Vagina (tissue), 2 donors: ENCODE results near the gene EOLA1. TPM values are rescaled to one million over a fixed set of nuclear protein-coding genes. Genes with fewer than 3 reads are reported as not detected.
"Not testable (repeated sequence)": the region's sequence is repeated elsewhere in the genome, so short reads cannot be mapped to it uniquely, and the experiment has no call there.

Experiments used
- DNase-seq, 2 donors: peaks; one replicate each; pipeline ENCODE4 v3.0.0-alpha.2; 2017; ENCODE audit errors: extremely low spot score in 2 of 2
- H3K27ac ChIP-seq: fragments of 200-600 bp; sonication (generic); one replicate; pipeline ENCODE4 v1.5.1; 2019
- H3K27me3 ChIP-seq: fragments of 200-600 bp; sonication (generic); one replicate; pipeline ENCODE4 v1.5.1; 2019
- H3K36me3 ChIP-seq, 2 donors: fragments of 200-600 bp; sonication (generic); one replicate each; pipeline ENCODE4 v1.5.1; 2017 to 2019
- H3K4me1 ChIP-seq: fragments of 200-600 bp; sonication (generic); one replicate; pipeline ENCODE4 v1.5.1; 2019
- H3K4me3 ChIP-seq, 2 donors: fragments of 200-600 bp; sonication (generic); 1 replicate in 1 of 2; 2 replicates in 1 of 2; pipeline ENCODE4 v1.5.1; 2016 to 2019
- H3K9me3 ChIP-seq: fragments of 200-600 bp; sonication (generic); one replicate; pipeline ENCODE4 v1.5.1; 2019
- CTCF ChIP-seq, 3 experiments: fragments of 450-650 bp in 2 of 3; fragments of 200-600 bp in 1 of 3; sonication (generic) in 1 of 3; IDR thresholded peaks; one replicate each; pipeline ENCODE4 v1.5.1; 2017 to 2019; ENCODE audit warnings: antibody characterized with exemption in 3 of 3, mild to moderate bottlenecking in 2 of 3, moderate library complexity in 2 of 3
- POLR2A ChIP-seq, 2 donors: fragments of 450-650 bp; IDR thresholded peaks; one replicate each; pipeline ENCODE4 v1.6.1; 2017; ENCODE audit warnings: antibody characterized with exemption in 2 of 2, mild to moderate bottlenecking in 2 of 2, moderate library complexity in 2 of 2
- POLR2AphosphoS5 ChIP-seq, 2 donors: sonication (generic); formaldehyde crosslinking; IDR thresholded peaks; one replicate each; pipeline ENCODE4 v1.9.0; 2017; ENCODE audit warnings: antibody characterized with exemption in 2 of 2, mild to moderate bottlenecking in 2 of 2, low read depth in 1 of 2; ENCODE audit not compliant: insufficient read depth in 1 of 2
- intact Hi-C: fragments of 100-400 bp; cut with DNase I; formaldehyde crosslinking; loops from one replicate; pipeline ENCODE4 v1.15.1; 2023
- total RNA-seq: library from RNA; depleted of rRNA; stranded (reverse); fragments of >200 nt; gene quantifications from one replicate; pipeline ENCODE4 v1.2.3, GENCODE V29; 2016

The EOLA1 gene
- total RNA-seq, 1 donor from 2014 or later, result 9.8 TPM

DNA sequence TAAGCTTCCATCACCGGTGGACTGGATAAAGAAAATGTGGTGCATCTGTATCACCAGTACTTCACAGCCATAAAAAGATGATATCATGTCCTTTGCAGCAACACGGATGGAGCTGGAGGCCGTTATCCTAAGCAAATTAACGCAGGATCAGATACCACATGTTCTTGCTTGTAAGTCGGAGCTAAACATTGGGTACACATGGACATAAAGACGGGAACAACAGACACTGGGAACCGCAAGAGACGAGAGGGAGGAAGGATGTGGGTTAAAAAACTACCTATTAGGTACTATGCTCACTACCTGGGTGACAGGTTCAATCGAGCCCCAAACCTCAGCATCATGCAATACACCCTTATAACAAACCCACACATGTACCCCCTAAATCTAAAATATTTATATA is 19.4 kb upstream of the EOLA1 start:
- intact Hi-C loops, result no loop called here
- H3K4me3 ChIP-seq, result no peak overlapping the region
- no peaks in the 10 kb centered on the region for H3K9me3 ChIP-seq
- no peaks in the 10 kb centered on the region for H3K4me1 ChIP-seq
- no peaks in the 10 kb centered on the region for H3K27me3 ChIP-seq
- no peak overlapping the region for H3K27ac ChIP-seq
- no peaks in the 10 kb centered on the region for H3K36me3 ChIP-seq
- TF ChIP-seq POLR2A (IDR thresholded peaks at IDR 0.05), result no peak
- TF ChIP-seq POLR2AphosphoS5 (IDR thresholded peaks at IDR 0.05; ENCODE audit: insufficient read depth in 1 of 2, low read depth in 1 of 2), result no peak
- no peak for TF ChIP-seq CTCF (IDR thresholded peaks at IDR 0.05)
- no peak for DNase-seq

- no peaks in the 10 kb centered on the region for H3K9me3 ChIP-seq
- intact Hi-C loops, result no loop called here
- no peaks in the 10 kb centered on the region for H3K4me1 ChIP-seq
- H3K4me3 ChIP-seq, result no peak overlapping the region
- no peak overlapping the region for H3K27ac ChIP-seq
- no peak for DNase-seq
- no peaks in the 10 kb centered on the region for H3K36me3 ChIP-seq
- no peak for TF ChIP-seq POLR2A (IDR thresholded peaks at IDR 0.05)
- no peak for TF ChIP-seq CTCF (IDR thresholded peaks at IDR 0.05)
- TF ChIP-seq POLR2AphosphoS5 (IDR thresholded peaks at IDR 0.05; ENCODE audit: insufficient read depth in 1 of 2, low read depth in 1 of 2), result no peak
- no peaks in the 10 kb centered on the region for H3K27me3 ChIP-seq
Observed at GRCh38 chrX:149522916-149523315, 17.9 kb upstream of the EOLA1 start.

DNA sequence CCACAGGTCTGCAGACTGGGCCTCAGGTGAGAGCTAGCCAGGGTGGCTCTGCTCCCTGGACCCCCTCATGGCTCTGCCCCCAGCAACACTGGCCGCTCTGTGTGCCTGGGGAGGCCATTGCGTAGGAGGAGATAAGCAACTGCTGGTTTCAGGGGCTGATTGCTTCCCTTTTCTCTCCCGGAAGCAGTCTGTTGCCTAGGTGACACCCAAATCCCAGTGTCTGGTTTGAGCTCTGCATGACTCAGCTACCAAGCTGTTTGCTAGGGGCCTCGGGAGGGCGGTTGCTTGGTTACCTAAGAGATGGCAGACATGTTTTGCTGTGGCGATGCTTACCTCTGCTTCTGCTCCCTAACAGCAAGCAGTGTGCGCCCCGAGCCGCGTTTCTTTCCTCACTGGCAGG is 15.4 kb upstream of the EOLA1 start:
- H3K4me3 ChIP-seq, H3K27me3 ChIP-seq, intact Hi-C loops, H3K27ac ChIP-seq, H3K36me3 ChIP-seq, H3K9me3 ChIP-seq, H3K4me1 ChIP-seq, DNase-seq: not testable (repeated sequence)

- H3K27ac ChIP-seq, intact Hi-C loops, H3K4me3 ChIP-seq, H3K36me3 ChIP-seq, H3K9me3 ChIP-seq, H3K4me1 ChIP-seq, H3K27me3 ChIP-seq, DNase-seq: not testable (repeated sequence)
Observed at GRCh38 chrX:149525903-149526302, 14.9 kb upstream of the EOLA1 start.

DNA sequence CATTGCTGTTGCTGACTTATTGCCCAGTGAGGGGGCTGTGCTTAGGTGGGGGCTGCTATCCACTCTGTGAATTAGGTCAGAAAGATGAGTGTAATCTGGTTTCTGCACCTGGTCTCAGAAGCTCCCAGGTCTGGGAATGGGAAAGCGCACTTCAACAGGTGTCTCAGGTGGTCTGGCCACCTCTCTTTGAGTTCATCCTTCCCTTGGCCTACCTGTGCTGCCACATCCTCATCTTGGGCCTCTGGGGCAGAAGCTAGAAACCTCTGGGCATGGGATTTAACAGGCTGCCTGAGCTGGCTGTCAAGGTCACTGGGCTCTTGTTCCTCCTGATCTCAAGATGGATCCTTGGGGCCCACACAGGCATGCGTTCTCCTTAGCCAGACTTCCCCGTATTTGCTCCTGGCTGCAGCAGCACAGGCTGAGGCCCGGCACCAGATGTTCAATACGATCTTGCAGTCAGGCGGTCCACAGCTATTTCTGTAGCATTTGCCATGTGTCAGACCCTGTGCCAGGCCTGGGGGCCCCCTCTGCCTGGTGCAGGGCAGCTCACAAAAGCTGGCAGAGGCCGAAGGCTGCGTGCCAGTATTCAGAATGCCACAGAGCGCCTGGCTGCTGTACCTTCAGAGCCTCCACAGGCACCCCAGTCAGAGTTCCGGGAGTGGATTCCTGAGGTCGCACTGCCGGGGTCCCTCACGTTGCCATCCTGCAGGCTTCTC is 14.3 kb upstream of the EOLA1 start:
- H3K9me3 ChIP-seq, H3K27ac ChIP-seq, H3K36me3 ChIP-seq, DNase-seq, H3K4me3 ChIP-seq, H3K27me3 ChIP-seq, H3K4me1 ChIP-seq, intact Hi-C loops: not testable (repeated sequence)

- no peaks in the 10 kb centered on the region for H3K27me3 ChIP-seq
- intact Hi-C loops, result no loop called here
- peak in 1 of 3 experiments; percentile 40 for TF ChIP-seq CTCF (IDR thresholded peaks at IDR 0.05)
- no peak for TF ChIP-seq POLR2AphosphoS5 (IDR thresholded peaks at IDR 0.05; ENCODE audit: insufficient read depth in 1 of 2, low read depth in 1 of 2)
- TF ChIP-seq POLR2A (IDR thresholded peaks at IDR 0.05), result no peak
- H3K4me3 ChIP-seq, result no peak overlapping the region
- H3K36me3 ChIP-seq, result no peaks in the 10 kb centered on the region
- H3K9me3 ChIP-seq, result no peaks in the 10 kb centered on the region
- no peak for DNase-seq
- no peaks in the 10 kb centered on the region for H3K4me1 ChIP-seq
- no peak overlapping the region for H3K27ac ChIP-seq
Observed at GRCh38 chrX:149527705-149528104, 13.1 kb upstream of the EOLA1 start.
